ENCODE measurements around the gene CRADD. TPM values are rescaled to one million over a fixed set of nuclear protein-coding genes. Genes with fewer than 3 reads are reported as not detected.

The CRADD gene
- total and polyA plus RNA-seq, 2 donors (not counting 3 experiments of a cell fraction or from before 2014, with no cell fraction given), result 11.7 to 14.5 TPM

DNA sequence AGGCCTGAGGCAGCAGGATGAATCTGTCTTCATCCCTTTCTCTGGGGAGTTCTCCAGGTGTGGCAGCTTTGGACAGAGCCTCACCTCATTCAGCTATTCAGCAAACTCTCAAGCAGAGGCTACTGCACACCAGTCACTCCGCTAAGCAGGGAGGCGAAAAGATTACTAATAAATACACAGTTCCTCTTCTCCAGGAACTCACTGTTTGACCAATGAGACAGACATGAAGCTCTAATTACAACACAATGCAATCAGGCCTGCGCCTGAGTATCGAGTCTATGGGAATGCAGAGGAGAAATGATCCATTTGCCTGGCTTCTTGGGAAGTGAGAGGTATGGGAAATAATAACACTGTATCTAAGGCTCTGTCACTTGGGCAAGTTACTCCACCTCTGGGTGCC lies 178.1 kb downstream of the CRADD start:
- H3K79me2 ChIP-seq (ENCODE audit: control insufficient read depth, insufficient read depth, low read length), result no peaks in the 10 kb centered on the region
- H3K27me3 ChIP-seq (ENCODE audit: control insufficient read depth in 2 of 2, insufficient read depth in 2 of 2, low read length in 2 of 2), result no peaks in the 10 kb centered on the region
- H3K36me3 ChIP-seq (ENCODE audit: control insufficient read depth in 2 of 2, extremely low read depth in 1 of 2, insufficient read depth in 2 of 2, low read length in 2 of 2), result no peaks in the 10 kb centered on the region
- no peaks in the 10 kb centered on the region for H3K9me3 ChIP-seq (replicated peaks; ENCODE audit: control insufficient read depth, insufficient read depth, low read length)
- no peaks in the 10 kb centered on the region for H3K4me1 ChIP-seq (ENCODE audit: control insufficient read depth, extremely low read depth, insufficient read depth, low read length)
- FAIRE-seq (no peak), DNase-seq (ENCODE audit: low read depth, low spot score) (no peak)
- H4K20me1 ChIP-seq (replicated peaks; ENCODE audit: control insufficient read depth, extremely low read depth, insufficient read depth, low read length), result no peaks in the 10 kb centered on the region
- H3K4me3 ChIP-seq (replicated peaks in 1 of 3; ENCODE audit: insufficient read depth in 1 of 3, low read depth in 1 of 3, low read length in 3 of 3), result no peak overlapping the region
- no peaks in the 10 kb centered on the region for H3K9me1 ChIP-seq (replicated peaks; ENCODE audit: control insufficient read depth, extremely low read depth, insufficient read depth, low read length)
- intact Hi-C loops (cut with micrococcal nuclease) (no loop called here), dilution Hi-C loops (cut with MboI; ENCODE audit: extremely low pct_ligation_motif_present, low sequenced_read_pairs) (no loop called here)
- ChIA-PET POLR2A (no interaction called here), CTCF (interaction anchor here (0.5 kb wide), 1 partner anchor 15 kb away, joined by 3 read pairs; no protein-coding TSS in a partner anchor)
- H3K9ac ChIP-seq (replicated peaks; ENCODE audit: extremely low read depth, insufficient read depth, low read length), result no peak overlapping the region
- no peak overlapping the region for H3K27ac ChIP-seq (ENCODE audit: insufficient read depth, low read depth, low read length)
- no TSS peak for BruUV-seq (replicated peaks)
- TF ChIP-seq EZH2 (IDR thresholded peaks at IDR 0.05; ENCODE audit: borderline replicate concordance, low read depth, low read length, severe bottlenecking), result no peak
- no peak for TF ChIP-seq POLR2A (IDR thresholded peaks at IDR 0.05; ENCODE audit: low read depth, low read length)
- no peak for TF ChIP-seq FOS (IDR thresholded peaks at IDR 0.05; ENCODE audit: borderline replicate concordance, insufficient read depth, low read length)
- no peak for TF ChIP-seq POLR2AphosphoS5 (IDR thresholded peaks at IDR 0.05; ENCODE audit: insufficient read depth, low read depth, low read length)
- no peak for TF ChIP-seq GATA2 (IDR thresholded peaks at IDR 0.05; ENCODE audit: insufficient read depth, insufficient read length, low read depth, low read length)
- TF ChIP-seq MYC (IDR thresholded peaks at IDR 0.05; ENCODE audit: low read depth, low read length), result no peak
- TF ChIP-seq, protein P1, sequence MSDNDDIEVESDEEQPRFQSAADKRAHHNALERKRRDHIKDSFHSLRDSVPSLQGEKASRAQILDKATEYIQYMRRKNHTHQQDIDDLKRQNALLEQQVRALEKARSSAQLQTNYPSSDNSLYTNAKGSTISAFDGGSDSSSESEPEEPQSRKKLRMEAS (IDR thresholded peaks at IDR 0.05; ENCODE audit: insufficient read depth, insufficient read length), result no peak
- TF ChIP-seq JUN (IDR thresholded peaks at IDR 0.05; ENCODE audit: borderline replicate concordance, insufficient read depth, insufficient read length, low read depth), result no peak
- no peak for TF ChIP-seq CTCF (IDR thresholded peaks at IDR 0.05; ENCODE audit: extremely low read depth in 1 of 2, insufficient read depth in 1 of 2, low read depth in 1 of 2, low read length in 2 of 2)
- H2AFZ ChIP-seq (ENCODE audit: low read depth, low read length), result no peak overlapping the region
- no peak overlapping the region for H3K4me2 ChIP-seq (ENCODE audit: insufficient read depth, low read length)
